Trophoblast cell (in vitro differentiated cells and primary cell): Measurements from ENCODE around the gene RPS21.

ENCODE experiments used
- DNase-seq, 2 donors: peaks; one replicate each; pipeline ENCODE4 v3.0.0-alpha.2; 2016
- H2AFZ ChIP-seq: 2 replicates; pipeline ENCODE4 v1.6.1; 2013; ENCODE audit warnings: low read length, moderate library complexity, mild to moderate bottlenecking; ENCODE audit not compliant: insufficient read depth, poor library complexity
- H2AK5ac ChIP-seq: 2 replicates; pipeline ENCODE4 v1.6.1; 2013; ENCODE audit warnings: mild to moderate bottlenecking, low read length
- H2BK120ac ChIP-seq: 2 replicates; pipeline ENCODE4 v1.6.1; 2013; ENCODE audit warnings: low read length, mild to moderate bottlenecking, moderate library complexity; ENCODE audit not compliant: insufficient read depth, poor library complexity
- H2BK12ac ChIP-seq: 2 replicates; pipeline ENCODE4 v1.6.1; 2013; ENCODE audit warnings: mild to moderate bottlenecking, low read length, moderate library complexity
- H2BK5ac ChIP-seq: 2 replicates; pipeline ENCODE4 v1.6.1; 2013; ENCODE audit warnings: low read length, low read depth, moderate library complexity, mild to moderate bottlenecking; ENCODE audit not compliant: poor library complexity
- H3K14ac ChIP-seq: 2 replicates; pipeline ENCODE4 v1.6.1; 2013; ENCODE audit warnings: mild to moderate bottlenecking, low read length
- H3K18ac ChIP-seq: 2 replicates; pipeline ENCODE4 v1.6.1; 2013; ENCODE audit warnings: mild to moderate bottlenecking, low read length
- H3K23ac ChIP-seq: 2 replicates; pipeline ENCODE4 v1.6.1; 2013; ENCODE audit warnings: low read length
- H3K27ac ChIP-seq: 2 replicates; pipeline ENCODE4 v1.5.1; 2013; ENCODE audit warnings: low read depth, mild to moderate bottlenecking, inconsistent platforms, low read length, moderate library complexity
- H3K27me3 ChIP-seq: 2 replicates; pipeline ENCODE4 v1.6.1; 2013; ENCODE audit warnings: inconsistent platforms, mild to moderate bottlenecking, low read length, moderate library complexity; ENCODE audit not compliant: insufficient read depth
- H3K36me3 ChIP-seq, 2 experiments: 1 replicate in 1 of 2; 2 replicates in 1 of 2; pipeline ENCODE4 v1.6.1; 2013; ENCODE audit warnings: low read length in 2 of 2, mild to moderate bottlenecking in 2 of 2, moderate library complexity in 1 of 2; ENCODE audit not compliant: insufficient read depth in 2 of 2, control insufficient read depth in 1 of 2
- H3K4ac ChIP-seq: 2 replicates; pipeline ENCODE4 v1.6.1; 2013; ENCODE audit warnings: low read depth, mild to moderate bottlenecking, low read length, moderate library complexity
- H3K4me1 ChIP-seq, 2 experiments: 1 replicate in 1 of 2; 2 replicates in 1 of 2; pipeline ENCODE4 v1.6.1; 2013; ENCODE audit warnings: low read length in 2 of 2, mild to moderate bottlenecking in 2 of 2, moderate library complexity in 1 of 2; ENCODE audit not compliant: insufficient read depth in 2 of 2, control insufficient read depth in 1 of 2
- H3K4me2 ChIP-seq: 2 replicates; pipeline ENCODE4 v1.6.1; 2013; ENCODE audit warnings: inconsistent platforms, mild to moderate bottlenecking, low read length, moderate library complexity
- H3K4me3 ChIP-seq: 2 replicates; pipeline ENCODE4 v1.5.1; 2013; ENCODE audit warnings: mild to moderate bottlenecking, low read depth, low read length, inconsistent platforms
- H3K79me1 ChIP-seq: one replicate; pipeline ENCODE4 v1.6.1; 2013; ENCODE audit warnings: low read length
- H3K79me2 ChIP-seq: 2 replicates; pipeline ENCODE4 v1.6.1; 2013; ENCODE audit warnings: low read length, mild to moderate bottlenecking; ENCODE audit not compliant: control insufficient read depth, insufficient read depth, poor library complexity
- H3K9ac ChIP-seq: 2 replicates; pipeline ENCODE4 v1.6.1; 2013; ENCODE audit warnings: mild to moderate bottlenecking, low read length
- H3K9me3 ChIP-seq: 2 replicates; pipeline ENCODE4 v1.6.1; 2013; ENCODE audit warnings: low read depth, mild to moderate bottlenecking, control low read depth, inconsistent platforms, low read length; ENCODE audit not compliant: insufficient read depth
- H4K12ac ChIP-seq: 2 replicates; pipeline ENCODE4 v1.6.1; 2013; ENCODE audit warnings: low read depth, mild to moderate bottlenecking, low read length, moderate library complexity
- H4K8ac ChIP-seq: 2 replicates; pipeline ENCODE4 v1.6.1; 2013; ENCODE audit warnings: low read depth, mild to moderate bottlenecking, low read length, moderate library complexity
- H4K91ac ChIP-seq: one replicate; pipeline ENCODE4 v1.6.1; 2013; ENCODE audit warnings: low read depth, mild to moderate bottlenecking, low read length, moderate library complexity
- WGBS: extraction: QIAGEN DNeasy Blood & Tissue Kit; methylation state at CpG from one replicate; pipeline ENCODE4 v1.1.7; 2013; ENCODE audit warnings: missing lambda C conversion rate; ENCODE audit not compliant: insufficient read length, insufficient coverage; ENCODE audit errors: extremely low coverage; 5-methylcytosine and 5-hydroxymethylcytosine counted together

The RPS21 gene

DNA sequence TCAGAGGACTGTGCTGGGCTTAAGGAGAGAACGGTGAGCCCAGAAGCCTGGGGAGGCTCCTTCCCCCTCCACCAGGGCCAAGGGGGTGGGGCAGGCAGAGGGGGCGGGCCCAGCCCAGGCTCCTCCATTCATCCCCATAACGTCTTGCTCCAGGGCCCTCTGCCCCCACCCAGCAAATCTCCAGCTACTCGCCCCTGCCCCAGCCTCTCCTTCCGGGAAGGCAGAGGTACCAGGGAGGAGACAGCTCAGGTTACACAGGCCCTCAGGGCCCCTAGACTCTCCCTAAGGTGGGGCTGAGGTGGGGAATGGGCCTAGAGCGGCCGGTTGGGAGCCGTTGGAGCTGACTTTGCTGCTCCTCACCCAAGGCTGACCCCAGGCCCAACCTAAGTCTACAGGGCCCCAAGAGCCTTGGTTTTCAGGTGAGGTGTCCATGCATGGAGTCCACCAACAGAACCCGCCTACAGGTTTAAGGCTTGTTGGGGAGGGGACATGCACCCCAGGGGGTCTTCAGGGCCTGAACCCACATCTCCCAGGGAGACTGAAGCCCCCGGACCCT, 21.0 kb upstream of the RPS21 start:
- Histone ChIP-seq H3K9ac (peak overlapping the region; percentile 18), H3K4ac (peak overlapping the region; percentile 78), H3K4me2 (peak overlapping the region; percentile 91), H2AK5ac (peak overlapping the region; percentile 31), H3K4me3 (peak overlapping the region; percentile 80), H3K27me3 (no peaks in the 10 kb centered on the region), H3K23ac (no peak overlapping the region), H2AFZ (no peak overlapping the region), H2BK120ac (peak overlapping the region; percentile 70), H3K14ac (peak overlapping the region; percentile 47), H3K18ac (peak overlapping the region; percentile 67), H3K9me3 (peaks cover 2% of the 10 kb centered on the region), H3K36me3 (peaks cover 15 to 16% of the 10 kb centered on the region in 2 experiments), H3K79me1 (peaks cover 49% of the 10 kb centered on the region), H3K79me2 (peaks cover 42% of the 10 kb centered on the region), H4K12ac (peak overlapping the region; percentile 44), H2BK12ac (peak overlapping the region; percentile 6), H4K8ac (peak overlapping the region; percentile 48), H3K4me1 (peaks cover 71 to 81% of the 10 kb centered on the region in 2 experiments), H3K27ac (peak overlapping the region; percentile 84), H2BK5ac (peak overlapping the region; percentile 81), H4K91ac (peak overlapping the region; percentile 29)
- WGBS, result no CpG with 5 or more reads among the region's 10 CpGs
- DNase-seq, result peak; percentile 84 to 85

GRCh38 chr20:62366370-62367135, 20.4 kb upstream of the RPS21 start:
- Histone ChIP-seq H3K23ac (no peak overlapping the region), H2BK5ac (peak overlapping the region; percentile 85), H4K91ac (peak overlapping the region; percentile 88), H4K8ac (peak overlapping the region; percentile 78), H3K4ac (peak overlapping the region; percentile 48), H3K79me2 (peaks cover 36% of the 10 kb centered on the region), H3K18ac (peak overlapping the region; percentile 76), H2AK5ac (peak overlapping the region; percentile 31), H3K79me1 (peaks cover 42% of the 10 kb centered on the region), H4K12ac (peak overlapping the region; percentile 44), H3K4me1 (peaks cover 65 to 75% of the 10 kb centered on the region in 2 experiments), H3K4me3 (peak overlapping the region; percentile 80), H2BK12ac (peak overlapping the region; percentile 6), H3K9me3 (peaks cover 2% of the 10 kb centered on the region), H3K14ac (peak overlapping the region; percentile 80), H3K27me3 (no peaks in the 10 kb centered on the region), H3K9ac (peak overlapping the region; percentile 86), H3K36me3 (peaks cover 12 to 13% of the 10 kb centered on the region in 2 experiments), H2AFZ (peak overlapping the region; percentile 30), H3K4me2 (peak overlapping the region; percentile 91), H3K27ac (peak overlapping the region; percentile 84), H2BK120ac (peak overlapping the region; percentile 79)
- peak; percentile 40 to 88 for DNase-seq
- no CpG with 5 or more reads among the region's 72 CpGs for WGBS

- peak within 1 kb of the TSS; percentile 86 for H3K9ac ChIP-seq
- H3K4ac ChIP-seq, result peak within 1 kb of the TSS; percentile 53
- H2BK12ac ChIP-seq, result peak within 1 kb of the TSS; percentile 39
- no peak within 1 kb of the TSS for H3K23ac ChIP-seq
- peak within 1 kb of the TSS; percentile 89 for H3K18ac ChIP-seq
- WGBS, result no CpG with 5 or more reads among the region's 70 CpGs
- peaks cover 32% of the 10 kb centered on the region for H3K79me2 ChIP-seq
- peak within 1 kb of the TSS; percentile 78 for H4K8ac ChIP-seq
- no peaks in the 10 kb centered on the region for H3K27me3 ChIP-seq
- peaks cover 1% of the 10 kb centered on the region for H3K9me3 ChIP-seq
- H3K79me1 ChIP-seq, result peaks cover 38% of the 10 kb centered on the region
- H2AK5ac ChIP-seq, result peak within 1 kb of the TSS; percentile 77
- peak within 1 kb of the TSS; percentile 85 for H2BK5ac ChIP-seq
- peak within 1 kb of the TSS; percentile 84 for H3K27ac ChIP-seq
- H2BK120ac ChIP-seq, result peak within 1 kb of the TSS; percentile 79
- peak within 1 kb of the TSS; percentile 92 for H4K91ac ChIP-seq
- peak within 1 kb of the TSS; percentile 58 for H2AFZ ChIP-seq
- H3K14ac ChIP-seq, result peak within 1 kb of the TSS; percentile 80
- peak within 1 kb of the TSS; percentile 80 for H3K4me3 ChIP-seq
- H4K12ac ChIP-seq, result peak within 1 kb of the TSS; percentile 45
- peaks cover 7 to 10% of the 10 kb centered on the region in 2 experiments for H3K36me3 ChIP-seq
- peaks cover 58 to 68% of the 10 kb centered on the region in 2 experiments for H3K4me1 ChIP-seq
- peak within 1 kb of the TSS; percentile 91 for H3K4me2 ChIP-seq
- DNase-seq, result peak in 1 of 2 donors; percentile 72
Measured at GRCh38 chr20:62367136-62367632, 19.7 kb upstream of the RPS21 start, which contains the start of gene LAMA5. Gene LAMA5, minus strand, starts transcription at chr20:62367312. Its CDS starts 67 bp downstream, at chr20:62367245.

DNA sequence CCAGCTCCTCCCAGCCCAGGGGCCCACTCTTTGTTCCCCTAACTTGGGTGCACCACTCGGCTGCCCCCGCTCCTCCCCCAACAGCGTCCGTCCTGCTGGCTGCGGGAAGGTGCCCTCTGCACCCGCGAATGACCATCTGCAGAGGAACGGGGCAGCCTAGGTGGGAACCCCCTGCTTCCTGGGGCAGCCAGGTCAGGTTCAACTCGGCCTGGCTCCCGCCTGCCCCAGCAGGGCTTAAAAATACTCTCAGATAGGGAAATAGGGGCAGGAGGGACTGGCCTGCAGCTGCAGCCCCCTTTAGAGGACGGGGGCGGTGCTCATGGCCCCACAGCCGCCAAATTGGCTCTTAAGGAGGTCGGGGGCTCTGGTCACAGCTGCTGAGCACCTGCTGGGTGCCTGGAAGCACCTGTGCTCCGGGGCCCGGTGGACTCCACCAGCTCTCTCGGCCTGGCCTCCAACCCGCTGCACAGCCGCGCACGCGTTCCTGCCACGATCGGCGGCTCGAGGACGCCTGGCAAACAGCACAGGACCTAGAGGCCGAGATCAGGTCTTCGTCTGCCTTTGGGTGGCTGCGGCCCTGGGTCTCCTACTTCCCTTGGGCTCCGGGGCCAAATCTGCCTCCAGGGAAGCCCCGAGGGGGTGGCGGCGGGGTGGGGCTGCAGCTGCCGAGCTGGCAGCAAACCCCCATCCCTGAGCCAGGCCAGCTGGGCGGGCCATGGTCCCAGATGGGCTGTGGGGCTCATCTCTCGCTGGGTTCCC, 19.1 kb upstream of the RPS21 start:
- peaks cover 28% of the 10 kb centered on the region for H3K79me2 ChIP-seq
- H3K27me3 ChIP-seq, result no peaks in the 10 kb centered on the region
- H3K9me3 ChIP-seq, result no peaks in the 10 kb centered on the region
- peak overlapping the region; percentile 63 for H3K14ac ChIP-seq
- H3K9ac ChIP-seq, result no peak overlapping the region
- H3K4ac ChIP-seq, result peak overlapping the region; percentile 53
- peak overlapping the region; percentile 73 for H3K4me2 ChIP-seq
- H2BK12ac ChIP-seq, result peak overlapping the region; percentile 39
- peak overlapping the region; percentile 50 for H2BK120ac ChIP-seq
- peak overlapping the region; percentile 54 for H2BK5ac ChIP-seq
- WGBS, result no CpG with 5 or more reads among the region's 37 CpGs
- H3K18ac ChIP-seq, result peak overlapping the region; percentile 89
- peaks cover 53 to 62% of the 10 kb centered on the region in 2 experiments for H3K4me1 ChIP-seq
- peak overlapping the region; percentile 59 for H3K27ac ChIP-seq
- no peak overlapping the region for H3K23ac ChIP-seq
- H3K36me3 ChIP-seq, result peaks cover 5 to 6% of the 10 kb centered on the region in 2 experiments
- H4K12ac ChIP-seq, result peak overlapping the region; percentile 45
- H2AK5ac ChIP-seq, result peak overlapping the region; percentile 77
- H3K4me3 ChIP-seq, result peak overlapping the region; percentile 33
- H2AFZ ChIP-seq, result peak overlapping the region; percentile 58
- peak; percentile 75 to 82 for DNase-seq
- H4K8ac ChIP-seq, result peak overlapping the region; percentile 60
- peak overlapping the region; percentile 92 for H4K91ac ChIP-seq
- H3K79me1 ChIP-seq, result peaks cover 35% of the 10 kb centered on the region
